K562 (cell line): ENCODE measurements around the gene SMIM41. TPM values are rescaled to one million over a fixed set of nuclear protein-coding genes. Genes with fewer than 3 reads are reported as not detected.

Experiments used
- EGR1 ChIP-seq: fragments of 450-650 bp; conservative IDR thresholded peaks from 2 replicates; pipeline ENCODE4 v1.6.1; 2017; ENCODE audit warnings: mild to moderate bottlenecking
- GABPB1 ChIP-seq: sonication (generic); formaldehyde crosslinking; IDR thresholded peaks from 2 replicates; pipeline ENCODE4 v1.8.0; 2022; ENCODE audit warnings: mild to moderate bottlenecking, missing genetic modification reagents
- MEF2D ChIP-seq: conservative IDR thresholded peaks from 2 replicates; pipeline ENCODE4 v1.6.1; 2016; ENCODE audit warnings: low read depth, missing genetic modification characterization, missing compliant biosample characterization
- POLR2G ChIP-seq: fragments of 200-400 bp; formaldehyde crosslinking; IDR thresholded peaks from 2 replicates; pipeline ENCODE4 v1.6.1; 2017; ENCODE audit warnings: low read depth, mild to moderate bottlenecking, antibody characterized with exemption, low read length, moderate library complexity
- PRDM10 ChIP-seq: fragments of 450-650 bp; IDR thresholded peaks from 2 replicates; pipeline ENCODE4 v1.6.1; 2018; ENCODE audit not compliant: partially characterized antibody
- RERE ChIP-seq: sonication (generic); formaldehyde crosslinking; IDR thresholded peaks from 2 replicates; pipeline ENCODE4 v1.8.0; 2023; ENCODE audit warnings: missing genetic modification reagents, mild to moderate bottlenecking, borderline replicate concordance
- UBTF ChIP-seq, 2 experiments: IDR thresholded peaks; 2 replicates each; pipeline ENCODE4 v1.6.1; 2012; ENCODE audit warnings: improper control_type of control experiment in 2 of 2, low read depth in 2 of 2, low read length in 2 of 2, borderline replicate concordance in 1 of 2
- ZBTB11 ChIP-seq, 3 experiments: fragments of 200-800 bp in 1 of 3; fragments of 250-450 bp in 1 of 3; fragments of 450-650 bp in 1 of 3; sonication (Bioruptor Pico) in 1 of 3; sonication (Bioruptor generic) in 1 of 3; formaldehyde crosslinking in 1 of 3; IDR thresholded peaks; 2 replicates each; pipeline versions ENCODE4 v1.6.1 to v1.8.0; 2016 to 2022; ENCODE audit warnings: mild to moderate bottlenecking in 2 of 3, missing genetic modification characterization in 2 of 3, missing compliant biosample characterization in 1 of 3, moderate library complexity in 1 of 3
- ZBTB17 ChIP-seq: fragments of 450-650 bp; formaldehyde crosslinking; IDR thresholded peaks from 2 replicates; pipeline ENCODE4 v1.4.0; 2020; ENCODE audit warnings: mild to moderate bottlenecking
- polyA plus RNA-seq, 8 experiments: library from polyadenylated mRNA; depleted of rRNA in 4 of 8; stranded (reverse) in 5 of 8; unstranded in 3 of 8; fragments of >200 nt; fragmentation: Nextera tagmentation in 2 of 8; fragmentation: Illumina TruSeq in 1 of 8; extraction: Ambion mirVana in 2 of 8; extraction: Trizol in 1 of 8; gene quantifications; 2 replicates each; pipeline versions ENCODE4 v1.2.1 to v1.2.3, GENCODE V29; 2011 to 2014; ENCODE audit warnings: inconsistent platforms in 1 of 8, missing spikeins in 1 of 8
- total RNA-seq, 7 experiments: library from RNA; depleted of rRNA in 6 of 7; stranded (reverse); fragments of >200 nt in 6 of 7; fragmentation: Illumina TruSeq in 2 of 7; extraction: Trizol in 2 of 7; gene quantifications; 2 replicates each; pipeline versions ENCODE4 v1.2.1 to v1.2.3, GENCODE V29; 2011 to 2021; ENCODE audit warnings: low replicate concordance in 1 of 7

SMIM41 gene
- total and polyA plus RNA-seq, 9 of the 15 experiments (the other 6 are each of a cell fraction or from before 2014, with no cell fraction given) = not detected

- TF ChIP-seq RERE (CRISPR knock-in tag) (peak; percentile 52; the same call in 1 of the 2 replicates), PRDM10 (no peak), POLR2G (peak; percentile 86), ZBTB17 (0 out of 2 replicates have a peak, but pooled peaks have one; percentile 54), ZBTB11 (CRISPR knock-in tag; IDR thresholded peaks at IDR 0.05) (peak in 1 of 3 experiments; percentile 28; a peak in 1 of 6 replicates), GABPB1 (CRISPR knock-in tag) (peak; percentile 48), EGR1 (peak; percentile 52; the same call in 1 of the 2 replicates), UBTF (IDR thresholded peaks at IDR 0.05; ENCODE audit: borderline replicate concordance in 1 of 2, low read depth in 2 of 2, low read length in 2 of 2) (peak; percentile 57 to 89; a peak in 3 of 4 replicates), MEF2D (tag) (peak; percentile 99)
These were observed 28.6 kb upstream of the SMIM41 start, which contains the start of gene NR4A1 (continued) for GRCh38 chr12:52050758-52051541.
